CD14-positive monocyte (primary cell): ENCODE measurements around the gene PITRM1. TPM values are rescaled to one million over a fixed set of nuclear protein-coding genes. Genes with fewer than 3 reads are reported as not detected.

Source experiments
- DNase-seq, 3 donors: peaks; one replicate each; pipeline ENCODE4 v3.0.0-alpha.2; 2011 to 2022
- H2AFZ ChIP-seq: 2 replicates; pipeline ENCODE4 v1.6.0; 2012; ENCODE audit warnings: mild to moderate bottlenecking, low read depth, low read length, inconsistent platforms; ENCODE audit not compliant: insufficient read depth, poor library complexity, severe bottlenecking
- H3K27ac ChIP-seq, 2 donors: 1 replicate in 1 of 2; 2 replicates in 1 of 2; pipeline ENCODE4 v1.5.1; 2012 to 2013; ENCODE audit warnings: low read length in 2 of 2, control low read depth in 1 of 2, inconsistent platforms in 1 of 2, low read depth in 1 of 2, mild to moderate bottlenecking in 1 of 2
- H3K27me3 ChIP-seq, 2 donors: one replicate each; pipeline versions ENCODE4 v1.6.0 to v1.6.1; 2011 to 2013; ENCODE audit warnings: low read length in 2 of 2; ENCODE audit not compliant: control insufficient read depth in 2 of 2, insufficient read depth in 2 of 2
- H3K36me3 ChIP-seq, 2 donors: replicated peaks in 1 of 2; 1 replicate in 1 of 2; 2 replicates in 1 of 2; pipeline versions ENCODE4 v1.5.1 to v1.6.1; 2012 to 2013; ENCODE audit warnings: low read length in 2 of 2, control low read depth in 1 of 2, inconsistent platforms in 1 of 2, mild to moderate bottlenecking in 1 of 2; ENCODE audit not compliant: insufficient read depth in 2 of 2, control insufficient read depth in 1 of 2
- H3K4me1 ChIP-seq, 2 donors: 1 replicate in 1 of 2; 2 replicates in 1 of 2; pipeline versions ENCODE4 v1.5.1 to v1.6.1; 2012 to 2013; ENCODE audit warnings: low read length in 2 of 2, control low read depth in 1 of 2, inconsistent platforms in 1 of 2, mild to moderate bottlenecking in 1 of 2, moderate library complexity in 1 of 2; ENCODE audit not compliant: insufficient read depth in 2 of 2, control insufficient read depth in 1 of 2
- H3K4me2 ChIP-seq: replicated peaks from 2 replicates; pipeline ENCODE3; 2012; ENCODE audit warnings: low read length, moderate library complexity, mild to moderate bottlenecking; ENCODE audit not compliant: poor library complexity, severe bottlenecking; ENCODE audit errors: extremely low read depth
- H3K4me3 ChIP-seq, 3 experiments: fragments of 200-600 bp in 1 of 3; sonication (generic) in 1 of 3; replicated peaks in 1 of 3; 1 replicate in 2 of 3; 2 replicates in 1 of 3; pipeline ENCODE4 v1.5.1; 2011 to 2013; ENCODE audit warnings: low read length in 3 of 3, mild to moderate bottlenecking in 3 of 3, control low read depth in 2 of 3, low read depth in 2 of 3, inconsistent platforms in 1 of 3, moderate library complexity in 1 of 3
- H3K79me2 ChIP-seq: 2 replicates; pipeline ENCODE4 v1.6.0; 2012; ENCODE audit warnings: mild to moderate bottlenecking, control low read depth, inconsistent platforms, low read length, moderate library complexity; ENCODE audit not compliant: insufficient read depth
- H3K9ac ChIP-seq: 2 replicates; pipeline ENCODE4 v1.6.0; 2017; ENCODE audit warnings: low read length, mild to moderate bottlenecking; ENCODE audit not compliant: insufficient read depth, poor library complexity, severe bottlenecking
- H3K9me3 ChIP-seq, 2 donors: replicated peaks in 1 of 2; 1 replicate in 1 of 2; 2 replicates in 1 of 2; pipeline versions ENCODE4 v1.5.1 to v1.6.1; 2012 to 2013; ENCODE audit warnings: low read length in 2 of 2, control low read depth in 1 of 2; ENCODE audit not compliant: control insufficient read depth in 1 of 2, insufficient read depth in 1 of 2
- H4K20me1 ChIP-seq: 2 replicates; pipeline ENCODE4 v1.6.0; 2012; ENCODE audit warnings: mild to moderate bottlenecking, low read length, control low read depth, moderate library complexity; ENCODE audit not compliant: insufficient read depth
- H3K27ac Mint-ChIP-seq, 7 donors: one replicate each; pipeline ENCODE4 v1.8.0; 2020; ENCODE audit warnings: mild to moderate bottlenecking in 7 of 7, mixed read lengths in 7 of 7, moderate library complexity in 6 of 7, inconsistent platforms in 2 of 7
- H3K27me3 Mint-ChIP-seq, 3 donors: one replicate each; pipeline ENCODE4 v1.8.0; 2021 to 2022; ENCODE audit warnings: low read depth in 3 of 3, mild to moderate bottlenecking in 3 of 3, mixed read lengths in 3 of 3, moderate library complexity in 3 of 3, inconsistent platforms in 1 of 3
- H3K36me3 Mint-ChIP-seq, 2 donors: one replicate each; pipeline ENCODE4 v1.8.0; 2020; ENCODE audit warnings: mixed read lengths in 2 of 2, inconsistent platforms in 1 of 2, mild to moderate bottlenecking in 1 of 2
- H3K4me1 Mint-ChIP-seq: one replicate; pipeline ENCODE4 v1.8.0; 2020; ENCODE audit warnings: mild to moderate bottlenecking, mixed read lengths
- H3K4me3 Mint-ChIP-seq, 2 donors: one replicate each; pipeline ENCODE4 v1.8.0; 2020; ENCODE audit warnings: mild to moderate bottlenecking in 2 of 2, mixed read lengths in 2 of 2, moderate library complexity in 1 of 2
- H3K9me3 Mint-ChIP-seq, 7 donors: one replicate each; pipeline ENCODE4 v1.8.0; 2020 to 2022; ENCODE audit warnings: mixed read lengths in 7 of 7, mild to moderate bottlenecking in 6 of 7, moderate library complexity in 6 of 7, inconsistent platforms in 2 of 7
- CTCF ChIP-seq: fragments of 200-600 bp; IDR thresholded peaks from one replicate; pipeline ENCODE4 v1.8.0; 2022; ENCODE audit warnings: antibody characterized with exemption, mild to moderate bottlenecking
- WGBS: methylation state at CpG from one replicate; pipeline ENCODE4 v1.1.5; 2013; ENCODE audit warnings: missing lambda C conversion rate; ENCODE audit not compliant: insufficient coverage; 5-methylcytosine and 5-hydroxymethylcytosine counted together
- intact Hi-C, 2 donors: fragments of 100-400 bp; cut with micrococcal nuclease; formaldehyde crosslinking; loops; one replicate each; pipeline versions ENCODE4 v1.15.0 to v1.15.1; 2023
- polyA plus RNA-seq, 3 donors: library from polyadenylated mRNA; depleted of rRNA in 1 of 3; unstranded in 2 of 3; stranded (reverse) in 1 of 3; fragments of 300-500 nt in 2 of 3; fragments of >200 nt in 1 of 3; fragmentation: Illumina TruSeq in 2 of 3; gene quantifications; 1 replicate in 2 of 3; 2 replicates in 1 of 3; pipeline ENCODE4 v1.2.3, GENCODE V29; 2012 to 2021

Gene PITRM1
- polyA plus RNA-seq, 3 donors: 15.3 to 45.7 (median 23.2) TPM

- no peak overlapping the region for H3K27ac ChIP-seq
- no peak overlapping the region for H2AFZ ChIP-seq
- 95% methylated on average over 4 of the region's 9 CpGs for WGBS
- no peaks in the 10 kb centered on the region for H3K4me1 Mint-ChIP-seq
- peaks cover 86 to 97% of the 10 kb centered on the region in 2 donors for H3K36me3 ChIP-seq
- no peak for DNase-seq
- H3K79me2 ChIP-seq: no peaks in the 10 kb centered on the region
- TF ChIP-seq CTCF: no peak
- no peak overlapping the region for H3K27ac Mint-ChIP-seq
- no peaks in the 10 kb centered on the region for H3K9me3 ChIP-seq
- H3K4me1 ChIP-seq: no peaks in the 10 kb centered on the region
- no peak overlapping the region for H3K4me3 ChIP-seq
- no peak overlapping the region for H3K4me3 Mint-ChIP-seq
- intact Hi-C loops: no loop called here
- no peaks in the 10 kb centered on the region for H3K27me3 ChIP-seq
- peaks cover 0 to 2% (median 0%) of the 10 kb centered on the region in 3 donors for H3K27me3 Mint-ChIP-seq
- H3K9me3 Mint-ChIP-seq: no peaks in the 10 kb centered on the region
- H3K36me3 Mint-ChIP-seq: peaks cover 76 to 85% of the 10 kb centered on the region in 2 donors
- no peak overlapping the region for H3K4me2 ChIP-seq
- no peaks in the 10 kb centered on the region for H4K20me1 ChIP-seq
- no peak overlapping the region for H3K9ac ChIP-seq
Observed at GRCh38 chr10:3165196-3165595, 7.4 kb downstream of the PITRM1 start.

GRCh38 chr10:3163879-3164278 is 8.7 kb downstream of the PITRM1 start:
- Mint-ChIP-seq H3K4me3 (no peak overlapping the region), H3K9me3 (no peaks in the 10 kb centered on the region), H3K27me3 (peaks cover 0 to 2% (median 0%) of the 10 kb centered on the region in 3 donors), H3K36me3 (peaks cover 78 to 92% of the 10 kb centered on the region in 2 donors), H3K27ac (peak overlapping the region in 2 of 7 donors; percentile 29 to 85), H3K4me1 (no peaks in the 10 kb centered on the region)
- H3K4me2 ChIP-seq: no peak overlapping the region
- no peaks in the 10 kb centered on the region for H3K27me3 ChIP-seq
- H3K79me2 ChIP-seq: no peaks in the 10 kb centered on the region
- intact Hi-C loops: no loop called here
- no peak for DNase-seq
- no peak for TF ChIP-seq CTCF
- H3K4me3 ChIP-seq: no peak overlapping the region
- H3K36me3 ChIP-seq: peaks cover 92 to 100% of the 10 kb centered on the region in 2 donors
- 100% methylated on average over 4 of the region's 9 CpGs for WGBS
- H4K20me1 ChIP-seq: no peaks in the 10 kb centered on the region
- H3K4me1 ChIP-seq: no peaks in the 10 kb centered on the region
- no peak overlapping the region for H3K27ac ChIP-seq
- no peaks in the 10 kb centered on the region for H3K9me3 ChIP-seq
- H3K9ac ChIP-seq: no peak overlapping the region
- no peak overlapping the region for H2AFZ ChIP-seq
